Astrocyte (in vitro differentiated cells and primary cell): ENCODE measurements around the gene JPT2. TPM values are rescaled to one million over a fixed set of nuclear protein-coding genes. Genes with fewer than 3 reads are reported as not detected.
A peak's percentile ranks its signal among the peaks of the same experiment; 100 is the strongest.

Experiments used
- DNase-seq: peaks from one replicate; pipeline ENCODE4 v3.0.0-alpha.2; 2010; ENCODE audit warnings: low read depth
- FAIRE-seq: peaks from 2 replicates; lab custom pipeline; 2011; peaks lifted over from hg19 to GRCh38; lab: Jason Lieb, UNC
- H2AFZ ChIP-seq: 2 replicates; pipeline ENCODE4 v1.6.0; 2012; ENCODE audit warnings: low read depth, low read length, inconsistent platforms
- H3K27ac ChIP-seq: 2 replicates; pipeline ENCODE4 v1.5.1; 2011; ENCODE audit warnings: low read depth, low read length, inconsistent platforms
- H3K27me3 ChIP-seq: 2 replicates; pipeline ENCODE4 v1.6.0; 2011; ENCODE audit warnings: low read length, inconsistent platforms; ENCODE audit not compliant: insufficient read depth
- H3K36me3 ChIP-seq: 2 replicates; pipeline ENCODE4 v1.5.1; 2011; ENCODE audit warnings: low read length, inconsistent platforms; ENCODE audit not compliant: insufficient read depth
- H3K4me1 ChIP-seq: 2 replicates; pipeline ENCODE4 v1.5.1; 2011; ENCODE audit warnings: low read length, inconsistent platforms; ENCODE audit not compliant: insufficient read depth
- H3K4me2 ChIP-seq: 2 replicates; pipeline ENCODE4 v1.6.0; 2012; ENCODE audit warnings: low read length, inconsistent platforms
- H3K4me3 ChIP-seq: 2 replicates; pipeline ENCODE4 v1.5.1; 2011; ENCODE audit warnings: low read depth, mild to moderate bottlenecking, low read length, inconsistent platforms; ENCODE audit not compliant: insufficient read depth
- H3K79me2 ChIP-seq: 2 replicates; pipeline ENCODE4 v1.6.0; 2012; ENCODE audit warnings: mild to moderate bottlenecking, low read length, inconsistent platforms; ENCODE audit not compliant: insufficient read depth
- H3K9ac ChIP-seq: 2 replicates; pipeline ENCODE4 v1.6.0; 2012; ENCODE audit warnings: mild to moderate bottlenecking, low read length, inconsistent platforms
- H3K9me3 ChIP-seq: 2 replicates; pipeline ENCODE4 v1.5.1; 2012; ENCODE audit warnings: low read depth, mild to moderate bottlenecking, low read length, inconsistent platforms; ENCODE audit not compliant: insufficient read depth
- H4K20me1 ChIP-seq: 2 replicates; pipeline ENCODE4 v1.6.0; 2012; ENCODE audit warnings: low read length, inconsistent platforms; ENCODE audit not compliant: insufficient read depth
- H3K27ac Mint-ChIP-seq: one replicate; pipeline ENCODE4 v1.8.0; 2021; ENCODE audit warnings: mild to moderate bottlenecking, mixed read lengths; ENCODE audit not compliant: unreplicated experiment
- H3K27me3 Mint-ChIP-seq: one replicate; pipeline ENCODE4 v1.8.0; 2021; ENCODE audit warnings: low read depth, mixed read lengths; ENCODE audit not compliant: unreplicated experiment
- H3K36me3 Mint-ChIP-seq: one replicate; pipeline ENCODE4 v1.8.0; 2021; ENCODE audit warnings: low read depth, mixed read lengths; ENCODE audit not compliant: unreplicated experiment
- H3K4me1 Mint-ChIP-seq: one replicate; pipeline ENCODE4 v1.8.0; 2021; ENCODE audit warnings: low read depth, mixed read lengths; ENCODE audit not compliant: unreplicated experiment
- H3K4me3 Mint-ChIP-seq: one replicate; pipeline ENCODE4 v1.8.0; 2021; ENCODE audit warnings: mild to moderate bottlenecking, moderate library complexity, mixed read lengths; ENCODE audit not compliant: unreplicated experiment
- H3K9me3 Mint-ChIP-seq: one replicate; pipeline ENCODE4 v1.8.0; 2021; ENCODE audit warnings: mild to moderate bottlenecking, mixed read lengths; ENCODE audit not compliant: unreplicated experiment
- EZH2 ChIP-seq: IDR thresholded peaks from 2 replicates; pipeline ENCODE4 v1.6.1; 2012; ENCODE audit warnings: mild to moderate bottlenecking, low read length, inconsistent platforms; ENCODE audit not compliant: insufficient read depth
- total RNA-seq: library from RNA; stranded (reverse); gene quantifications from 2 replicates; pipeline ENCODE4 v1.2.1, GENCODE V29; 2021
- TF ChIP-seq, protein P1 (sequence below): IDR thresholded peaks from 2 replicates; pipeline ENCODE4 v1.5.1; 2011; ENCODE audit warnings: low read depth, mild to moderate bottlenecking, inconsistent platforms, low read length, moderate library complexity; ENCODE audit not compliant: insufficient read depth

Gene JPT2
- total RNA-seq, 1 donor from 2014 or later = 143 TPM

DNA sequence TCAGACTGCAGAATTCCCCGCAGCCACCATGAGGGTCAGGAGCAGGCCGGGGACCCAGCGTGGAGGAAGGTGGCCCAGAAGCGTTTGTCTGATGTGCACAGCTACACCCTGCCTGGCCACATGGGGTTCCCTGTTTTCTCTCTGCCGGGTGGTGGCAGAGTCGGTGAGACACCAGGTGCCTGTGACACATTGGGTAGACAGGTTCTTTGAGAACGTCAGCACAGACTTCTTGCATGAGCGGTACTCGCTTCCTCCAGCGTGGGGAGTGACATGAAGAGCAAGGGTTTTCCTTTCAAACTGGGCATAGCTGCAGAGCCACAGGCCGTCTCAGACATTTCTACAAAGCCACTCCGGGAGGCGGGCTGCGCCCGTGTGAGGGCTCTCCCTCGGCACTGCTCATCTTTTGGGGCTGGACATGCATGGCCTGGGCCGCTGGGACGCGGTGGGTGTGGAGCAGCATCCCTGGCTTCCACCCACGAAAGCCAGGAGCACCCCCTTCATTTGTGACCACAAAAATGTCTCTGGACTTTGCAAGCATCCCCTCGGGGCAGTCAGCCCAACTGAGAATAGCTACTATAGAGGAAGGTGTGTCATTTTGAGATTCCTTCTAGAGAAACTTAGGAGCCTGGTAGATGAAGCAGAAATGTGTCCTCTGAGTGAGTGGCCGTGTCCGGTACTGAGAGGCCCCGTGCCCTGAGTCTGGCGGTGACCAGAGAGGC lies 67.3 kb downstream of the JPT2 start:
- peaks cover 16% of the 10 kb centered on the region for H3K79me2 ChIP-seq
- Mint-ChIP-seq H3K36me3 (peaks cover 6% of the 10 kb centered on the region), H3K4me3 (peak overlapping the region; percentile 54), H3K4me1 (peaks cover 19% of the 10 kb centered on the region), H3K27ac (peak overlapping the region; percentile 98), H3K27me3 (no peaks in the 10 kb centered on the region), H3K9me3 (no peaks in the 10 kb centered on the region)
- H4K20me1 ChIP-seq = peaks cover 33% of the 10 kb centered on the region
- peak overlapping the region; percentile 99 for H3K27ac ChIP-seq
- DNase-seq (peak; percentile 88), FAIRE-seq (peak; percentile 43)
- H3K36me3 ChIP-seq = peaks cover 10% of the 10 kb centered on the region
- H3K4me3 ChIP-seq = peak overlapping the region; percentile 44
- no peak overlapping the region for H2AFZ ChIP-seq
- TF ChIP-seq, protein P1, sequence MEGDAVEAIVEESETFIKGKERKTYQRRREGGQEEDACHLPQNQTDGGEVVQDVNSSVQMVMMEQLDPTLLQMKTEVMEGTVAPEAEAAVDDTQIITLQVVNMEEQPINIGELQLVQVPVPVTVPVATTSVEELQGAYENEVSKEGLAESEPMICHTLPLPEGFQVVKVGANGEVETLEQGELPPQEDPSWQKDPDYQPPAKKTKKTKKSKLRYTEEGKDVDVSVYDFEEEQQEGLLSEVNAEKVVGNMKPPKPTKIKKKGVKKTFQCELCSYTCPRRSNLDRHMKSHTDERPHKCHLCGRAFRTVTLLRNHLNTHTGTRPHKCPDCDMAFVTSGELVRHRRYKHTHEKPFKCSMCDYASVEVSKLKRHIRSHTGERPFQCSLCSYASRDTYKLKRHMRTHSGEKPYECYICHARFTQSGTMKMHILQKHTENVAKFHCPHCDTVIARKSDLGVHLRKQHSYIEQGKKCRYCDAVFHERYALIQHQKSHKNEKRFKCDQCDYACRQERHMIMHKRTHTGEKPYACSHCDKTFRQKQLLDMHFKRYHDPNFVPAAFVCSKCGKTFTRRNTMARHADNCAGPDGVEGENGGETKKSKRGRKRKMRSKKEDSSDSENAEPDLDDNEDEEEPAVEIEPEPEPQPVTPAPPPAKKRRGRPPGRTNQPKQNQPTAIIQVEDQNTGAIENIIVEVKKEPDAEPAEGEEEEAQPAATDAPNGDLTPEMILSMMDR = peak; percentile 14
- TF ChIP-seq EZH2 = no peak
- H3K9ac ChIP-seq = peak overlapping the region; percentile 88
- H3K4me2 ChIP-seq = peak overlapping the region; percentile 83
- no peaks in the 10 kb centered on the region for H3K9me3 ChIP-seq
- H3K27me3 ChIP-seq = no peaks in the 10 kb centered on the region
- H3K4me1 ChIP-seq = peaks cover 34% of the 10 kb centered on the region

DNA sequence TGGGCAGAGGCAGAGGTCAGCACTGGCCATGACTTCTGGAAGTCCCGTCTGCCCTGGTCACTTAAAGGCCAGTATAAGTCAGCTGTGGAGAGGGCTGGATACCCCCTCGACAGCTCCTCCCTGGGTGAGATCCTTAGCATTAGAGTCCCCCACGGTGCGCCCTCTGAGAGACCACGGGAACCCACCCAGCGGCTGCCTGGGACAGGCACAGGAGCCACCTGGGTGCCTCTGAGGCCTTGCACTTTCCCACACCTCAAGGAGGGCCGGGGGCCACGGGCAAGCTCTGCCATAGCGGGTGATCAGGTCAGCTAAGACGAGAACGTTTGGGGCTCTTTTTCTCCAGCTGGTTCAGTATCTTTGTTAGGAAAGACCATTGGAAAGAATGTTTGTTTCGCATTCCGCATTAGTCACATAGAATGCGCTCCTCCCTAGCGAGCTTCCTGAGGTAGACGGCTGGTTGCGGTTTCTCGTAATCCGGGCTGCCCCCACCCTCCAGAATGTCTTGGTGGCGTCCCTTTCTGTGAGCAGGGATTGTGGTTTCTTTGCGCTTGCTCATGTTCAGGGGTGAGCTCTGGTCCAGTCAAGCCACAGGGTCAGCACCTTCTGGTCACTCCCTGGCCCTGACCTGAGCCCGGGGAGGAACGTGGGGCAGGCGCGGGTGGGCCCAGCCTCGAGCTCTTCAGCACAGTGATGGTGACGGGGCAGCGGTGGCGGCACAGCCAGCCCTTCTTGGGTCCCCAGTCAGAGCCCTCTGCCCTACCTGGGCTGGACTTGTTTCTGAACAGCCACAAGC lies 68.0 kb downstream of the JPT2 start:
- H3K4me1 ChIP-seq = peaks cover 34% of the 10 kb centered on the region
- FAIRE-seq (peak; percentile 86), DNase-seq (peak; percentile 97)
- H3K9ac ChIP-seq = peak overlapping the region; percentile 88
- peak overlapping the region; percentile 99 for H3K27ac ChIP-seq
- peaks cover 9% of the 10 kb centered on the region for H3K79me2 ChIP-seq
- H3K36me3 ChIP-seq = peaks cover 7% of the 10 kb centered on the region
- Mint-ChIP-seq H3K36me3 (peaks cover 6% of the 10 kb centered on the region), H3K27me3 (no peaks in the 10 kb centered on the region), H3K4me1 (peaks cover 19% of the 10 kb centered on the region), H3K4me3 (peak overlapping the region; percentile 54), H3K27ac (peak overlapping the region; percentile 98), H3K9me3 (no peaks in the 10 kb centered on the region)
- H3K9me3 ChIP-seq = no peaks in the 10 kb centered on the region
- peaks cover 25% of the 10 kb centered on the region for H4K20me1 ChIP-seq
- H3K4me3 ChIP-seq = peak overlapping the region; percentile 44
- peak overlapping the region; percentile 83 for H3K4me2 ChIP-seq
- H2AFZ ChIP-seq = no peak overlapping the region
- H3K27me3 ChIP-seq = no peaks in the 10 kb centered on the region
- TF ChIP-seq EZH2 = no peak
- TF ChIP-seq, protein P1 = no peak
